ENCODE results near the gene PACRG. TPM values are rescaled to one million over a fixed set of nuclear protein-coding genes. Genes with fewer than 3 reads are reported as not detected.
A peak's percentile ranks its signal among the peaks of the same experiment; 100 is the strongest.

PACRG gene
- total and polyA plus RNA-seq, 2 of the 8 experiments (the other 6 are each of a cell fraction or from before 2014, with no cell fraction given), result 0.44 to 0.54 TPM

GRCh38 chr6:163328411-163328810 is 600.6 kb downstream of the PACRG start:
- Histone ChIP-seq H3K9ac (replicated peaks in 1 of 4; ENCODE audit: extremely low read depth in 1 of 4, low read depth in 3 of 4, low read length in 3 of 4) (no peak overlapping the region), H2BK120ac (replicated peaks; ENCODE audit: low read depth, low read length) (no peak overlapping the region), H3K23ac (ENCODE audit: insufficient read length) (no peak overlapping the region), H2BK15ac (ENCODE audit: low read length) (no peak overlapping the region), H3K4me1 (replicated peaks in 1 of 4; ENCODE audit: control insufficient read depth in 3 of 4, insufficient read depth in 4 of 4, low read length in 3 of 4) (peaks cover 0 to 3% (median 0%) of the 10 kb centered on the region in 4 experiments; a peak in 3 of 7 replicates), H2BK12ac (ENCODE audit: low read depth, low read length) (no peak overlapping the region), H3K36me3 (ENCODE audit: control insufficient read depth in 2 of 4, insufficient read depth in 4 of 4, low read length in 3 of 4) (no peaks in the 10 kb centered on the region), H3K23me2 (ENCODE audit: low read depth, low read length) (no peaks in the 10 kb centered on the region), H3K4me3 (ENCODE audit: extremely low read depth in 1 of 4, insufficient read depth in 2 of 4, low read depth in 3 of 4, low read length in 4 of 4) (no peak overlapping the region), H3K56ac (replicated peaks; ENCODE audit: insufficient read length, low read depth, low read length) (no peak overlapping the region), H3K14ac (ENCODE audit: insufficient read length) (no peak overlapping the region), H2BK20ac (ENCODE audit: low read length) (no peak overlapping the region), H3K4me2 (ENCODE audit: insufficient read depth in 1 of 2, low read depth in 2 of 2, low read length in 2 of 2) (no peak overlapping the region), H3K79me2 (ENCODE audit: control insufficient read depth in 1 of 2, insufficient read depth in 2 of 2, low read length in 2 of 2) (no peaks in the 10 kb centered on the region), H2AK5ac (ENCODE audit: low read depth, low read length) (no peak overlapping the region), H3K27ac (ENCODE audit: low read depth, low read length) (no peak overlapping the region), H4K91ac (replicated peaks; ENCODE audit: insufficient read length, low read length) (no peak overlapping the region), H4K8ac (ENCODE audit: extremely low read depth, insufficient read depth, low read length) (no peak overlapping the region), H4K5ac (ENCODE audit: insufficient read length, low read depth, low read length) (no peak overlapping the region), H2BK5ac (ENCODE audit: low read depth, low read length) (0 out of 2 replicates have a peak overlapping the region, but pooled peaks have one; percentile 5), H3K79me1 (ENCODE audit: low read depth, low read length) (no peaks in the 10 kb centered on the region), H3K9me3 (ENCODE audit: insufficient read depth in 2 of 2, low read depth in 1 of 2, low read length in 1 of 2) (peaks cover 0 to 6% of the 10 kb centered on the region in 2 experiments; a peak in 1 of 4 replicates), H3K18ac (ENCODE audit: extremely low read depth, low read length) (no peak overlapping the region), H3K27me3 (replicated peaks in 1 of 4; ENCODE audit: control insufficient read depth in 3 of 4, extremely low read depth in 1 of 4, insufficient read depth in 3 of 4, low read length in 3 of 4) (no peaks in the 10 kb centered on the region), H4K20me1 (replicated peaks in 1 of 2; ENCODE audit: control insufficient read depth in 1 of 2, insufficient read depth in 2 of 2, low read length in 2 of 2) (no peaks in the 10 kb centered on the region), H2AFZ (ENCODE audit: low read length) (no peak overlapping the region; the same call in 1 of the 2 replicates), H3K4ac (replicated peaks; ENCODE audit: insufficient read length, low read depth, low read length) (no peak overlapping the region)
- ChIA-PET CTCF (ENCODE audit: partially characterized antibody) (no interaction called here), POLR2A (ENCODE audit: partially characterized antibody) (no interaction called here)
- TF ChIP-seq RAD21 (IDR thresholded peaks at IDR 0.05 in 1 of 2, conservative IDR thresholded peaks at IDR 0.05 in 1 of 2; ENCODE audit: low read depth in 2 of 2, low read length in 2 of 2), result no peak
- no peak for FAIRE-seq
- no peak for DNase-seq (ENCODE audit: low read depth in 1 of 2, low spot score in 2 of 2)
- WGBS, 2 experiments (ENCODE audit: extremely low coverage in 1 of 2, insufficient coverage in 1 of 2, insufficient read length in 1 of 2, insufficient replicate concordance in 2 of 2, low coverage in 1 of 2, low lambda C conversion rate in 2 of 2, missing lambda C conversion rate in 1 of 2), result 90% methylated on average over 11 of the region's 11 CpGs; no CpG with 5 or more reads in 1 of the 2 experiments
